ENCODE results near the gene RAB40C.

The RAB40C gene

DNA sequence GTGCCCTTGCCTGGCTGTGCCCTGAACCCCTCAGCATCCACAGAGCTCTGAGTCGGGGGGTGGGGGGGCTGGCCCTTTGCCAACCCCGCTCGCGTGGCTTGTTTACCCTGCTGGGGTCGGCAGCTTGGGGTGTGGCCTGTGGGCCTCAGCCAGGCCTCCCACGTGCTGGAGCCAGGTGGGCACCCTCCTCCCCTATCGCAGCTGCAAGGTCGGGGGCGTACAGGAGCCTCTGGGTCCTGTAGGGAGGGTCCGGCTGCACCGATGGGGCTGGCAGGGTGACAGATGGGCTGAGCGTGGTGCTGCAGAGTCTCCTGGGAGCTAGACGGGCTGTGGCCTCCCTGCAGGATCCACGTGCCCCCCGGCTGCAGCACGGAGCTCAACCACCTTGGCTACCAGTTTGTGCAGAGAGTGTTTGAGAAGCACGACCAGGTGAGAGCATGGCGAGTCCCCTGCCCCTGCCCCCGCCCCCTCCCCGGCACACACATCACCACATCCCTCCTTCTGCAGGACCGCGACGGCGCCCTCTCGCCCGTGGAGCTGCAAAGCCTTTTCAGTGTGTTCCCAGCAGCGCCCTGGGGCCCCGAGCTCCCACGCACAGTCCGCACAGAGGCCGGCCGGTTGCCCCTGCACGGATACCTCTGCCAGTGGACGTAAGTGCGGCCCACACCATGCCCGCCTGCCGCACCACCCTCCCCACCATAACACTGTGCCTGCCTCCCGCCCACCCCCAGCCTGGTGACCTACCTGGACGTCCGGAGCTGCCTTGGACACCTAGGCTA, 81.7 kb downstream of the RAB40C start:
- DNase-seq: no peak

GRCh38 chr16:672371-672770, 82.5 kb downstream of the RAB40C start:
- no peak for DNase-seq

DNA sequence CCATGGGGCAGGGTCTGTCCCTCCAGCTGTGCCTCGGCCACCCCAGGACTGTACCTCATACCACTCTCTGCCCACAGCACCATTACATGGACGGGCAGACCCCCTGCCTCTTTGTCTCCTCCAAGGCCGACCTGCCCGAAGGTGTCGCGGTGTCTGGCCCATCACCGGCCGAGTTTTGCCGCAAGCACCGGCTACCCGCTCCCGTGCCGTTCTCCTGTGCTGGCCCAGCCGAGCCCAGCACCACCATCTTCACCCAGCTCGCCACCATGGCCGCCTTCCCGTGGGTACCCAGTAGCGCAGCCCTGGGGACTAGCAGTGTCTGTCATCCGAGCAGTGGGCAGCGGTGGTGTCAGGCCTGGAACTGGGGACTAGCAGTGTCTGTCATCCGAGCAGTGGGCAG, 83.0 kb downstream of the RAB40C start:
- no peak for DNase-seq

- no peak for DNase-seq
These were observed 83.6 kb downstream of the RAB40C start for GRCh38 chr16:673399-673991.

DNA sequence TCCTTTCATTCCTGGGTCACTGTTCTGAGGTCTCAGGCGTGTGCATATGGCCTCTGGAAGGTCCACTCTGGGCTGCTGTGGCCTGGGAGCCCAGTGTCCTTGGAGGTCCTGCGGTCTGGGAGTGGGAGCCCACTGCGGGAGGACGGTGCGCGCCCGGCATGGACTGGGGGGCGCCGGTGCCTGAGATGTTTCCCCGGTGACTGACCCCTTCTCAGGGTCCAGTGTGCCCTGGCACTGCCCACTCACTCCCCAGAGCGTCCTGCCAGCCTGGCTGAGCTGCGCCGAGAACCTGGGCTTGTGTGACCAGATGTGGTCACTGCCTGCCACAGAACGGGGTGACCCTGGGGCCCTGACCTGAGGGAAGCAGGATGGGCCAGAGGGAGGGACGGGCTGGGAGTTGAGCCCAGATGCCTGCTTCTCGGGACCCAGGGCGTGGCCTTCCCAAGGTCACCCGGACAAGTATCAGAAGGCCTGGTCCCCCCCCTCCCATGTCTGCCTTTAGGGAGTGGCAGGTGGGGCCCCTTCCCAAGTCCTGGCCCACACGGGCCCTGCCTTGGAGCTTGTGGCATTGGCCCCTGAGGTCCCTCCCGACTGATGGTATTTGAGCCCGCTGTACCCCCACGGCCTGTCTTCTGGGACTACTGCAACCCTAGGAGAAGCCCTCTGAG, 84.5 kb downstream of the RAB40C start:
- no peak for DNase-seq

- DNase-seq: no peak
These were observed 85.4 kb downstream of the RAB40C start, which contains the start of gene RHBDL1 for GRCh38 chr16:674968-675883. TSS of gene RHBDL1 (plus strand) at chr16:675671. CDS start at chr16:675791, 120 bp downstream.

GRCh38 chr16:675884-676564, 86.2 kb downstream of the RAB40C start:
- DNase-seq: no peak

DNA sequence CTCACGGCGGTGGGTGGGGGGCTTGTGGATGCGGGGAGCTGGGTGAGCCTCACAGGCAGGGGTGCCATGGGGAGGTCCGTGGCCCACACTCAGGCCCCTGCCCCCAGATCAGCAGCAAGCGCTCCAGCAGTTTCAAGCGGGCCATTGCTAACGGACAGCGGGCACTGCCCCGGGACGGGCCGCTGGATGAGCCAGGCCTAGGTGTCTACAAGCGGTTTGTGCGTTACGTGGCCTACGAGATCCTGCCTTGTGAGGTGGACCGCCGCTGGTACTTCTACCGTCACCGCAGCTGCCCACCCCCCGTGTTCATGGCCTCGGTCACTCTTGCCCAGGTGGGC, 86.7 kb downstream of the RAB40C start:
- DNase-seq: no peak

DNA sequence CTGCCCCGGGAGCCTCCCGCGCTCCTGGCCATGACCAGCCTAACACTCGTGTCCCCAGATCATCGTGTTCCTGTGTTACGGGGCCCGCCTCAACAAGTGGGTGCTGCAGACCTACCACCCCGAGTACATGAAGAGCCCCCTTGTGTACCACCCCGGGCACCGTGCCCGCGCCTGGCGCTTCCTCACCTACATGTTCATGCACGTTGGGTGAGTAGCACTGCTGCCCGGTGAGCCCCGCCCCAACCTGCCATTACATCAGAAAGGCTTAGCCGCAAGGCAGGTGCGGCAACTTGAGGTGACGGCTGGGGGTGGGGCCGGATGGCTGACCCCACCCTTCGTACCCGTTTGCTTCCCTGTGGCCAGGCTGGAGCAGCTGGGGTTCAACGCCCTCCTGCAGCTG, 87.0 kb downstream of the RAB40C start:
- DNase-seq: no peak

DNA sequence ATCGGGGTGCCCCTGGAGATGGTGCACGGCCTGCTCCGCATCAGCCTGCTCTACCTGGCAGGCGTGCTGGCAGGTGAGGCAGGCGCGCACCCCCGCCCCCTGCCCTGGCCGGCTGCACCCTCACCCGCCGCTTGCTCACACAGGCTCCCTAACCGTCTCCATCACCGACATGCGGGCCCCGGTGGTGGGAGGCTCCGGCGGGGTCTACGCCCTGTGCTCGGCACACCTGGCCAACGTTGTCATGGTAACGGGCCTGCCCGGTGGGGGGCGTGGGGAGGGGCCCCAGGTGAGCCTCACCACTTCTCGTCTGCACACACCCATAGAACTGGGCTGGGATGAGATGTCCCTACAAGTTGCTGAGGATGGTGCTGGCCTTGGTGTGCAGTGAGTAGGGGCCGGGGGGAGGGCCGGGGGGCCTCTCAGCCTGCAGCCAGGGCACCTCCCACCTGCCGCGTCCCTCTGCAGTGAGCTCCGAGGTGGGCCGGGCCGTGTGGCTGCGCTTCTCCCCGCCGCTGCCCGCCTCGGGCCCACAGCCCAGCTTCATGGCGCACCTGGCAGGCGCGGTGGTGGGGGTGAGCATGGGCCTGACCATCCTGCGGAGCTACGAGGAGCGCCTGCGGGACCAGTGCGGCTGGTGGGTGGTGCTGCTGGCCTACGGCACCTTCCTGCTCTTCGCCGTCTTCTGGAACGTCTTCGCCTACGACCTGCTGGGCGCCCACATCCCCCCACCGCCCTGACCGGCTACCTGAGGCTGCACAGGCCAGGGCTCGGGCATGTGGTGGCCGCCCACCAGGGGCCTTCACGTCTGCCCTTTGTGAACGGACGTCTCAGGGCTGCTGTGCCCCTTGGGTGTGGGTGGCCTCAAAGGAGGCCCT, 87.7 kb downstream of the RAB40C start:
- DNase-seq: no peak

GRCh38 chr16:678209-678857, 88.5 kb downstream of the RAB40C start:
- DNase-seq: no peak

All from T-helper 9 cell (primary cell).